HG03039 (cell line): ENCODE data around the gene XRN1.

Source experiments
- ATAC-seq: cut with Tn5 transposase; IDR thresholded peaks from one replicate; pipeline ENCODE4 v1.9.1; 2021; ENCODE audit warnings: mild to moderate bottlenecking, moderate library complexity; ENCODE audit not compliant: unreplicated experiment

XRN1 gene

GRCh38 chr3:142275856-142276255, 172.0 kb downstream of the XRN1 start:
- no peak for ATAC-seq

- no peak for ATAC-seq
Observed at GRCh38 chr3:142274908-142275307, 172.9 kb downstream of the XRN1 start.

- no peak for ATAC-seq
Observed at GRCh38 chr3:142273501-142273900, 174.3 kb downstream of the XRN1 start.

- ATAC-seq, result no peak
Observed at GRCh38 chr3:142272200-142272891, 175.5 kb downstream of the XRN1 start.

GRCh38 chr3:142270407-142270806, 177.4 kb downstream of the XRN1 start:
- no peak for ATAC-seq

- ATAC-seq, result no peak
Observed at GRCh38 chr3:142269767-142270166, 178.1 kb downstream of the XRN1 start.

- ATAC-seq, result no peak
Observed at GRCh38 chr3:142268426-142268825, 179.4 kb downstream of the XRN1 start.

GRCh38 chr3:142267269-142267668, 180.6 kb downstream of the XRN1 start:
- no peak for ATAC-seq

GRCh38 chr3:142263112-142263511, 184.7 kb downstream of the XRN1 start:
- no peak for ATAC-seq

GRCh38 chr3:142259359-142259758, 188.5 kb downstream of the XRN1 start:
- no peak for ATAC-seq

GRCh38 chr3:142256712-142257333, 191.0 kb downstream of the XRN1 start:
- ATAC-seq, result no peak
